Measurements from ENCODE around the gene SND1.

Gene SND1

GRCh38 chr7:127976056-127976737 lies 324.2 kb downstream of the SND1 start:
- H2AFZ ChIP-seq (ENCODE audit: low read depth, low read length, severe bottlenecking), result no peak overlapping the region
- no peak overlapping the region for H3K27ac ChIP-seq (ENCODE audit: low read depth, low read length)
- peaks cover 11% of the 10 kb centered on the region for H3K36me3 ChIP-seq (ENCODE audit: low read length)
- H3K4me2 ChIP-seq (ENCODE audit: low read depth, low read length, poor library complexity, severe bottlenecking), result no peak overlapping the region
- no peaks in the 10 kb centered on the region for H3K9me3 ChIP-seq (ENCODE audit: insufficient read depth, low read length)
- no peaks in the 10 kb centered on the region for H3K27me3 ChIP-seq (ENCODE audit: low read length)
- TF ChIP-seq EZH2phosphoT487 (conservative IDR thresholded peaks at IDR 0.05; ENCODE audit: low read length) (no peak), CTCF (IDR thresholded peaks at IDR 0.05; ENCODE audit: insufficient read depth, low read length, poor library complexity, severe bottlenecking) (no peak)
- no peaks in the 10 kb centered on the region for H3F3A ChIP-seq (ENCODE audit: insufficient read depth)
- H4K20me1 ChIP-seq (ENCODE audit: low read depth, low read length), result no peaks in the 10 kb centered on the region
- no peaks in the 10 kb centered on the region for H3K9me2 ChIP-seq (replicated peaks; ENCODE audit: insufficient read depth, low read length)
- H3K79me2 ChIP-seq (ENCODE audit: insufficient read depth, low read length), result no peaks in the 10 kb centered on the region
- no peak overlapping the region for H3K9ac ChIP-seq (ENCODE audit: low read length)
- no peak overlapping the region for H3K4me3 ChIP-seq (ENCODE audit: insufficient read depth, low read length, poor library complexity, severe bottlenecking)

- no peak overlapping the region for H3K4me3 ChIP-seq (ENCODE audit: insufficient read depth, low read length, poor library complexity, severe bottlenecking)
- H3K9me2 ChIP-seq (replicated peaks; ENCODE audit: insufficient read depth, low read length), result no peaks in the 10 kb centered on the region
- H3K36me3 ChIP-seq (ENCODE audit: low read length), result peaks cover 11% of the 10 kb centered on the region
- no peak overlapping the region for H3K9ac ChIP-seq (ENCODE audit: low read length)
- H3K79me2 ChIP-seq (ENCODE audit: insufficient read depth, low read length), result no peaks in the 10 kb centered on the region
- H3K27me3 ChIP-seq (ENCODE audit: low read length), result no peaks in the 10 kb centered on the region
- no peaks in the 10 kb centered on the region for H4K20me1 ChIP-seq (ENCODE audit: low read depth, low read length)
- H3K9me3 ChIP-seq (ENCODE audit: insufficient read depth, low read length), result no peaks in the 10 kb centered on the region
- TF ChIP-seq CTCF (IDR thresholded peaks at IDR 0.05; ENCODE audit: insufficient read depth, low read length, poor library complexity, severe bottlenecking) (no peak), EZH2phosphoT487 (conservative IDR thresholded peaks at IDR 0.05; ENCODE audit: low read length) (no peak)
- H3F3A ChIP-seq (ENCODE audit: insufficient read depth), result no peaks in the 10 kb centered on the region
- H3K4me2 ChIP-seq (ENCODE audit: low read depth, low read length, poor library complexity, severe bottlenecking), result no peak overlapping the region
- H2AFZ ChIP-seq (ENCODE audit: low read depth, low read length, severe bottlenecking), result no peak overlapping the region
- H3K27ac ChIP-seq (ENCODE audit: low read depth, low read length), result no peak overlapping the region
These were observed 324.7 kb downstream of the SND1 start for GRCh38 chr7:127976738-127977120.

GRCh38 chr7:127978421-127978820 lies 326.4 kb downstream of the SND1 start:
- H3K27me3 ChIP-seq (ENCODE audit: low read length), result no peaks in the 10 kb centered on the region
- no peaks in the 10 kb centered on the region for H4K20me1 ChIP-seq (ENCODE audit: low read depth, low read length)
- TF ChIP-seq CTCF (IDR thresholded peaks at IDR 0.05; ENCODE audit: insufficient read depth, low read length, poor library complexity, severe bottlenecking), result no peak
- TF ChIP-seq EZH2phosphoT487 (conservative IDR thresholded peaks at IDR 0.05; ENCODE audit: low read length), result no peak
- H3K9me2 ChIP-seq (replicated peaks; ENCODE audit: insufficient read depth, low read length), result no peaks in the 10 kb centered on the region
- H3K4me2 ChIP-seq (ENCODE audit: low read depth, low read length, poor library complexity, severe bottlenecking), result no peak overlapping the region
- H3K9ac ChIP-seq (ENCODE audit: low read length), result no peak overlapping the region
- no peaks in the 10 kb centered on the region for H3K79me2 ChIP-seq (ENCODE audit: insufficient read depth, low read length)
- peaks cover 11% of the 10 kb centered on the region for H3K36me3 ChIP-seq (ENCODE audit: low read length)
- no peak overlapping the region for H2AFZ ChIP-seq (ENCODE audit: low read depth, low read length, severe bottlenecking)
- H3K4me3 ChIP-seq (ENCODE audit: insufficient read depth, low read length, poor library complexity, severe bottlenecking), result no peak overlapping the region
- no peaks in the 10 kb centered on the region for H3F3A ChIP-seq (ENCODE audit: insufficient read depth)
- H3K27ac ChIP-seq (ENCODE audit: low read depth, low read length), result no peak overlapping the region
- H3K9me3 ChIP-seq (ENCODE audit: insufficient read depth, low read length), result no peaks in the 10 kb centered on the region

All from SU-DHL-6 (cell line).